HCEC 1CT (cell line): ENCODE data around the gene GRIP2.

Experiments used
- DNase-seq: peaks from one replicate; pipeline ENCODE4 v3.0.0-alpha.2; 2017

GRIP2 gene

GRCh38 chr3:14505001-14505802 lies 34.9 kb downstream of the GRIP2 start:
- DNase-seq: no peak

GRCh38 chr3:14503706-14504065 lies 36.5 kb downstream of the GRIP2 start:
- no peak for DNase-seq

DNA sequence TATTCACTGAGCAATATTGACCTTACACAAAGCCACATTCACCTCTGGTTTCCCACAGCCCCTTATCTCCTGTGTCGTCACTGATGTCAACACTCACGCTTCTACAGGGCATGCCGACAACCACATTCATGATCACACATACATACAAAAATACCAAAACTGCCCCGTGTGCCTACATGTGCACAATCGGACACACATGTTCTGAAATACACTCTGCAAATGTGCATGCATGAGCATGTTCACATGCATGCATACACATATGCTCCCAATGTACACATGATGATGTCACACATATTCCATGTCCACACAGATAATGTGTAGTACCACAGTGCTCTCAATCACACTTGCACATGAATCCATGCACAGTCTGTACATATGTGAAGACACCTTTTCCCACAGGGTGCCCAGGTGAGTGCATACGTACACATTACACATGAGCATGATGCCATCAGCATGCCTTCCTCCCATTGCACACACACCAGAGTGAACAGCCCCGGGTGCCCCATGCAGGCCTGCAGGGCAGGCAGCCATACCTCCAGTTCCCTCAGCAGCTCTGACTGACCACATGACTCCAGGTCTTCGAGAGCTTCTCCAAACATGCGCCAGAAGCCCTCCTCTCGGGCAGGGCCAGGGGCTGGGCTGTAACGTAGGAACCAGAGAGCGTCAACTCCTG lies 37.0 kb downstream of the GRIP2 start:
- DNase-seq: no peak

DNA sequence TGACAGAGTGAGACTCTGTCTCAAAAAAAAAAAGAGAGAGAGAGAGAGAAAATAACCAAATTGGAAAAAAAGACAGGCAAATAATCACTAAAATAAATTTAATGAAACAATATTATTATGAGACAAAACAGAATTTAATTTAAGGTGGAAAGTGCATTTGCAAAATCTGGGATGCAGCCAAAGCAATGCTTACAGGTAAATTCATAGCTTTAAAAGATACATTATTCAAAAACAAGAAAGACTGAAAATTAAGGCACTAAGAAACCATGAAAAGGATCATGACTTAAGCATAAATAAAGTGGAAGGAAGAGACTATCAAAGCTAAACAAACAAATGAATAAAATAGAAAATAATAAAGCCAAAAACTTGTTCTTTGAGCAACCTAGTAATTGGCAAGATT lies 37.7 kb downstream of the GRIP2 start:
- DNase-seq: no peak

DNA sequence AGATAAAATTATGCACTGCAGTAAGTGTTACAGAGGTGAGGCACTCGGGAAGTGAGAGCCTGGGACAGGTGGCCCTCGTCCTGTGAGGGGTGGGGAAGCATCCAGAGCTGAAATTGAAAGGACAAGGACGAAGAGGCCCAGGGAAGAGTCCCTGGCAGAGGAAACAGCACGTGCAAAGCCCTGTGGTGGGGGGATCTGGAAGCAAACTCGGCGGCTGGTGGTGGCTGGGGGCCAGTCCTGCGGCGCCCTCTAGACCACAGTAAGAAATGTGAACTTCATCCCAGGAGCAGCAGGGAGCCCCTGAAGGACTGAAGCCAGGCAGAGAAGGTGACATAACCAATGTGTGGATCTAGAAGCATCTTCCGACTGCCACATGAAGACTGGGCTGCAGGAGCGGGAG lies 42.8 kb downstream of the GRIP2 start:
- DNase-seq: no peak

DNA sequence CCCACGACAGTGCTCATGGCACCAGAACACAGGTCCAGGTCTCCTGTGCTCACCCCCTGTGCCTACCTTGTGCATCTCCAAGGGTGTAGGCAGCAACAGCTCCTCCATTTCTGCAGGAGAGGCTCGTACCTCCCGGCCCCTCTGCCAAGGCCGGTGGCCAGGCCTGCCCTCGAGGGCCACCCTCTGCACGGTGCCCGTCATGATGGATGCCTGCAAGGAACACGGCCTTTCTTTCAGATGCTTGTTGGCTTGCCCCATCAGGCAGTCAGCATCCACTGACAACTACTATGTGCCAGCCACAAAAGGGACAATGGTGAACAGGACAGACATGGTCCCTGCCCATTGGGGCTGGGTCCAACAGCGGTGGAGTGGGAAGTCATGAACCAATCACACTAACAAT lies 43.8 kb downstream of the GRIP2 start:
- no peak for DNase-seq

GRCh38 chr3:14494973-14495300 lies 45.2 kb downstream of the GRIP2 start:
- no peak for DNase-seq

GRCh38 chr3:14494279-14494972 lies 45.7 kb downstream of the GRIP2 start:
- no peak for DNase-seq

DNA sequence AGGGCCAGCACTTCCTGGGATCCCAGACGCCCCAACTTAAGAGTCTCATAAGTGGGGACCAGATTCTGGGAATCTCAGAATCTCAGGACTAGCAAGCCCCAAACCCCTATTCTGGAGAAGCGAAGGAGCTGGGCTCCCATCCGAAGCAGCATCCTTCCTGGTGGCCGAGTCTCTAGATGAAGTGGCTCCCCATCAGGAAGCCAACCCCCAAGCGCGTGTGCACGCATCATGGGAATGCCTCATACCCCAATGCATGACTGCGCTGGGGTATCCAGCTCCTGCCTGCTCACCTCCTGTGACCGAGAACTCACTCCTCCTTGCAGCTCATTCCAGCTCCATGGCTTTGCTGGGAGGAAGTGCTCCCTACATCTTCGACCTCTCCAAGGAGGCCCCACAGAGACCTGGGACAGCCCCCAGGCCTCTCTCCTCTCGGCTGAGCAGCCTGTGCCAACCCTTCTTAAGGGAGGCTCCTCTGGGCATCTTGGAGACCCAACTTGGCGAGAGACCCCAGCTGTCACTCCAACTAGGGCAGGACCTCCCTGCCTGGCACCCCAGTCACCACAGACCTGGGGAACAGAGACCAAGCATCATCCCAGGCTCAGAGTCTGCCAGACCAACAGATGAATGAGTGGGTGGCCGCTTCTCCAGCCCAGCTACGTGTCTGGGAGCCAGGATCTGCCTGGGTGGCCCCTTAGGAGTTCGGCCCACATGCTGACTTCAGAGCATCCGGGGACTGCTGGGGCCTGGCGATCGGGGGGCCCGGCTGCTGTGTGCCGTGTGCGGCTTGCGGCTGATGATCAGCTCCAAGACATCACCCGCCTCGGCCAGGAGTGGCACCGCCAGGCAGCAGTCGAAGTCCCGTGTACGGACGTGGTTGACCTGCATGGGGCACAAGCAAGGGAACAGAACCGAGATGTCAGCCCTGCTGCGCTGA lies 46.9 kb downstream of the GRIP2 start:
- DNase-seq: no peak

- no peak for DNase-seq
Measured at GRCh38 chr3:14491396-14492190, 48.5 kb downstream of the GRIP2 start.

DNA sequence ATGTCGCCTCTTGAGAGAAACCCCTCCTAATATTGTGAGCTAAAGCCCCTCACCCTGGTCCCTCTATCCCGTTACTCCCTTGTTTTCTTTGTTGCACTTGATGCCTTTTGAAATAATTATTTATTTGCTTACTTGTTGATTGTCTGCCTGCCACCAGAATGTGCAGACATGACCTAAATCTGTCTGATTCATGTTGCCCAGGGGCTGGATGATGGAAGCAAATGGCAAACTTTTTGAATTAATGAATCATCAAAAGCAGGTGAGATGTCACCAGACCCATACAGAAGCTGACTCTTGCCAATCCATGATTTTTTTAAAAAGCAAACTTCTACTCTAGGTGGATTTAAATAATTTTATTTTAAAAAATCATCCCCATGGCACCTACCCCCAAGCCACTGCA lies 49.3 kb downstream of the GRIP2 start:
- no peak for DNase-seq

DNA sequence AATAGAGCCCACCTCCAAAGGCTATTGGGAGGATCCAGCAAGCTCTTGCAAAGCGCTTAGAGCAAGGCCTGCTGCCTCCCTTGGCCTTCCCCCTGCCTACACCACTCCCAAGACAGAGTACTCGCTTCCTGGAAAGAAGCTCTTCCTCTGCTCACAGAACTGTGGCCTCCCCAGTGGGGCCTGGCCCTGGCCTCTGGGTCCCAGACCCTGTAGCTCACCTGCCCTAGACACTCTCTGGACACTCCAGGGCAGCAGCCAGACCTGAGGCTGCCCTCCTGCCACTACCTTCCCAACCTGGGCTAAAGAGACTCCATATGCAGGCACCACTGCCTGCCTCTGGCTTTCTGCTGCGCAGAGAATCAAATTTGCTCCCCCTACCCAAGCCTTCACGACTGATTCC lies 49.9 kb downstream of the GRIP2 start:
- DNase-seq: no peak

DNA sequence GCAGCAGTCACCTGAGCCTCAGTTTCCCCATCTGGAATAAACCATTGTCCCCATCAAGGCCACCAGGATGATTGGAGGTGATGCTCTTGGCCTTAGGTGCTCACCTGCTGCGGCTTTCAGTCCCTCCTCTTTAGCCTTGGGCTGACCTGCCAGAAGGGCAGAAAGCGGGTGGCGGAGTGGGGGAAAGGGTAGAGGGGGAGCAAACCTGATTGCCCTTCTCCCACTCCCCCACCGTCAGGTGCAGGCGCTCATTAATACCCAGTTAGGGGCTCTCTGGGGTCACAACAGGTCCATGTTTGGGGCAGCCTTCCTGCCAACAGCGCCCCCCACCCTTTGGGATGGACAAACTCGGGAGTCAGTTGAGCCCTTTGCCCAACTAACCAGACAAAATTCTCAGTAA lies 50.5 kb downstream of the GRIP2 start:
- no peak for DNase-seq

DNA sequence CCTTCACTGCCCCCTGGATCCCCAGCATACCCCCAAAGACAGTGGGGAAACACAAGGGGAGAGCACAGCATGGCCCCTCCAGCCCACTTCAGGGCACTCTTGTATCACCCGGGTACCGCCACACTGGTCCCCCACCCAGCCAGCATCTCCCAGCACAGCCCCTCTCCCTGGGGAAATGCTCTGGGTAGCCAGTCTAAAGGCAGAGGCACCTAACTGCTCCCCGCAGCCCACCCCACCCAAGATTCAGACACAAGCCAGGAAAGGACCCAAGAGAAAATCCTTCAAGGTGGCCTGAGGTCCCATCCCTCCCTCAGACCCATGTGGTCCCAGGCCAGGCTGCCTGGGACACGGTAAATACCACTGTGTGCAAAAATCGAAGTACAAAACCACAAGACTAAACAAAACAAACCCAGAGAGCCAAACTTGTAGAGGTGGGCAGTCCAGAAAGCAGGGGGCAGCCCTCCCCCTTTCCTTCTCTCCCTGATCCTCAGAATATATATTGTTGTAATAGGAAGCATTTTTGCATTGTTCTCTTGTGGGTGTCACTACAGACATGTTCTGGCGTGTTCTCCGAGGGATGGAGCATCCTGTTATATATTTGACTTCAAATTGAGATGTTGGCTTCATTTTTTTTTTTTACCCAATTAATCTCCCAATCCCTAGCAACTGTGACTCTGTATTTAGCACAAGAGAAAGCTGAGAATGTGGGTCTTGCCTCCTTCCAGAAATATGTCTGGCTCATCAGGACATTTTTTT lies 51.7 kb downstream of the GRIP2 start:
- DNase-seq: no peak

DNA sequence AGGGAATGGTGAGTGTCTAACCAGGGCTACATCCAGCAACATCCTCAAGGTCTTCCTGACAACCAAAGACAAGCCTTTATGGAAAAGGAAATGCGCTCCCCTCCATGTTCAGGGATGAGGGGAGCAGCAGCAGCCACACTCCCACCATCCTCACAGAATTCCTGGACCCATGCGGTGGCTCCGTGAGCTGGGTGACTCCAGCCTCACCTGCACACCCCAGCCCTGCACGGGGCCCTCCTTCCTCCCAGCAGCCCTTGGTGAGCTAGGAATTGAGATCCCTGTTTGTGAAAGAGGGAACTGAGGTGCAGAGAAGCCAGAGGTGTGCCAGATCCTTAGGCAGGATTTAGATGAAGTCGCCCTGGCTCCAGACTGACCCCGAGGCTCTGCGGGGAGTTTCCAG lies 52.3 kb downstream of the GRIP2 start:
- DNase-seq: no peak

GRCh38 chr3:14487086-14487485 lies 53.1 kb downstream of the GRIP2 start:
- DNase-seq: no peak

GRCh38 chr3:14486460-14486859 lies 53.7 kb downstream of the GRIP2 start:
- DNase-seq: no peak

- no peak for DNase-seq
Measured at GRCh38 chr3:14485981-14486380, 54.2 kb downstream of the GRIP2 start.

GRCh38 chr3:14484741-14485140 lies 55.4 kb downstream of the GRIP2 start:
- no peak for DNase-seq

DNA sequence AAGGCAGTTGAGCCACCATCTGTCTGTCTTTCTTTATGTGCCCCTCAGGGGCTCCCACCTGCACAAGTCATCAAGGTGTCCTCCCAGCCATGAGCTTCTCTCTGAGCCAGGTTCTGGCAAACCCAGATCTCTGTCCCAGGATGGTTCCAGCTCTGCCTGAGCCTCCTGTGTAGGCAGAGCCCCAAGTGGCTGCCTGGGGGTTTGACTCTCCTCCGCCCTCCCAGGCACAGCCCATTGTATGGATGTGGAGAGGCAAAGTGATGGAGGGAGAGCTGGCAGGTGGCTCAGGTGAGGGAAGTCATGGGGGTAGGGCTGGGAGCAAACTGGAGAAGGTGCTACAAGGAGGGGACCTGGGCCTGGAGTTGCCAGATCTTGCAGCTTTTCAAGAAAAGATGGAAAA lies 56.9 kb downstream of the GRIP2 start:
- no peak for DNase-seq

GRCh38 chr3:14482271-14482721 lies 57.8 kb downstream of the GRIP2 start:
- no peak for DNase-seq
